ENCODE data around the gene ASB18. TPM values are rescaled to one million over a fixed set of nuclear protein-coding genes. Genes with fewer than 3 reads are reported as not detected.

ASB18 gene
- total RNA-seq: not detected

- DNase-seq (ENCODE audit: low spot score in 2 of 2): no peak
- H3K4me1 ChIP-seq: no peaks in the 10 kb centered on the region
- no peak within 1 kb of the TSS for H3K4me3 ChIP-seq
- peaks cover 0 to 7% (median 0%) of the 10 kb centered on the region in 4 donors for H3K9me3 ChIP-seq
- WGBS, 2 donors: 32% methylated on average over 8 of the region's 8 CpGs
- H3K27me3 ChIP-seq: no peaks in the 10 kb centered on the region
- no peak for TF ChIP-seq POLR2A (IDR thresholded peaks at IDR 0.05)
- no peak for TF ChIP-seq EP300 (IDR thresholded peaks at IDR 0.05)
- TF ChIP-seq, protein P1, sequence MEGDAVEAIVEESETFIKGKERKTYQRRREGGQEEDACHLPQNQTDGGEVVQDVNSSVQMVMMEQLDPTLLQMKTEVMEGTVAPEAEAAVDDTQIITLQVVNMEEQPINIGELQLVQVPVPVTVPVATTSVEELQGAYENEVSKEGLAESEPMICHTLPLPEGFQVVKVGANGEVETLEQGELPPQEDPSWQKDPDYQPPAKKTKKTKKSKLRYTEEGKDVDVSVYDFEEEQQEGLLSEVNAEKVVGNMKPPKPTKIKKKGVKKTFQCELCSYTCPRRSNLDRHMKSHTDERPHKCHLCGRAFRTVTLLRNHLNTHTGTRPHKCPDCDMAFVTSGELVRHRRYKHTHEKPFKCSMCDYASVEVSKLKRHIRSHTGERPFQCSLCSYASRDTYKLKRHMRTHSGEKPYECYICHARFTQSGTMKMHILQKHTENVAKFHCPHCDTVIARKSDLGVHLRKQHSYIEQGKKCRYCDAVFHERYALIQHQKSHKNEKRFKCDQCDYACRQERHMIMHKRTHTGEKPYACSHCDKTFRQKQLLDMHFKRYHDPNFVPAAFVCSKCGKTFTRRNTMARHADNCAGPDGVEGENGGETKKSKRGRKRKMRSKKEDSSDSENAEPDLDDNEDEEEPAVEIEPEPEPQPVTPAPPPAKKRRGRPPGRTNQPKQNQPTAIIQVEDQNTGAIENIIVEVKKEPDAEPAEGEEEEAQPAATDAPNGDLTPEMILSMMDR (IDR thresholded peaks at IDR 0.05): no peak
- H3K36me3 ChIP-seq: no peaks in the 10 kb centered on the region
- H3K27ac ChIP-seq: no peak within 1 kb of the TSS
Observed at GRCh38 chr2:236264256-236264655, at the start of gene ASB18. TSS of gene ASB18 (minus strand) at chr2:236264406. CDS start at chr2:236264345, 61 bp downstream.

DNA sequence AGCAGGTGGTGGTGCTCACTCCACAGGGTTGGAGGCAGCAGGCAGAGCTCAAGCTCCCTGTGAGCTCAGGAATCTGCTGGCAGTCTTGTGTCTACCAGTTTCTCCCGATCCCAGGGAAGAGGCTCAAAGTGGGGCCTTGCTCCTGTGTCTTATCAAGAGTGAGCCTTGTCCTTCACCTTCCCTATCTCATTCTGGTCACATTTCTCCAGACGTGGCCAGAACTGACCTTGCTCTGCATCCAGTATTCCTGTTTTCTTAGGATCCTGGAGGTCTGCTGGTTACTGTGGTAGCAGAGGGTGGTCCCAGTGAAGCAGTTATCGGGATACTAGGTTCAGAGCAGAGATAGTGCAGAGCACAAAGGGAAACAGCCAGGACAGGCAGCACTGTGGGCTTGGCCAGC, 47.1 kb upstream of the ASB18 start:
- no peak overlapping the region for H3K4me3 ChIP-seq
- H3K27ac ChIP-seq: no peak overlapping the region
- H3K4me1 ChIP-seq: no peaks in the 10 kb centered on the region
- 81 to 93% methylated on average over 3 of the region's 3 CpGs for WGBS, 2 donors
- TF ChIP-seq EP300 (IDR thresholded peaks at IDR 0.05): no peak
- H3K27me3 ChIP-seq: peaks cover 0 to 8% of the 10 kb centered on the region in 2 donors
- no peak for DNase-seq (ENCODE audit: low spot score in 2 of 2)
- no peaks in the 10 kb centered on the region for H3K36me3 ChIP-seq
- peaks cover 0 to 31% (median 1%) of the 10 kb centered on the region in 4 donors for H3K9me3 ChIP-seq

GRCh38 chr2:236309669-236310029, 45.4 kb upstream of the ASB18 start:
- peaks cover 0 to 31% (median 1%) of the 10 kb centered on the region in 4 donors for H3K9me3 ChIP-seq
- H3K4me3 ChIP-seq: no peak overlapping the region
- no peak for DNase-seq (ENCODE audit: low spot score in 2 of 2)
- H3K27ac ChIP-seq: no peak overlapping the region
- peaks cover 0 to 9% of the 10 kb centered on the region in 2 donors for H3K27me3 ChIP-seq
- no peak for TF ChIP-seq EP300 (IDR thresholded peaks at IDR 0.05)
- TF ChIP-seq, protein P1 (IDR thresholded peaks at IDR 0.05): peak in 2 of 5 experiments; percentile 16 to 24
- 45 to 59% methylated on average over 3 to 8 of the region's 9 CpGs for WGBS, 2 donors
- no peaks in the 10 kb centered on the region for H3K4me1 ChIP-seq
- H3K36me3 ChIP-seq: no peaks in the 10 kb centered on the region

- WGBS, 2 donors: 60 to 63% methylated on average over 19 of the region's 19 CpGs
- no peaks in the 10 kb centered on the region for H3K4me1 ChIP-seq
- TF ChIP-seq, protein P1 (IDR thresholded peaks at IDR 0.05): no peak
- TF ChIP-seq EP300 (IDR thresholded peaks at IDR 0.05) (no peak), POLR2A (IDR thresholded peaks at IDR 0.05) (no peak)
Observed at GRCh38 chr2:236308855-236309668, 44.9 kb upstream of the ASB18 start.

GRCh38 chr2:236307641-236308040, 43.4 kb upstream of the ASB18 start:
- TF ChIP-seq POLR2A (IDR thresholded peaks at IDR 0.05) (no peak), EP300 (IDR thresholded peaks at IDR 0.05) (no peak)
- TF ChIP-seq, protein P1 (IDR thresholded peaks at IDR 0.05): no peak
- no peak overlapping the region for H3K27ac ChIP-seq
- H3K36me3 ChIP-seq: no peaks in the 10 kb centered on the region
- no peak for DNase-seq (ENCODE audit: low spot score in 2 of 2)
- no peaks in the 10 kb centered on the region for H3K4me1 ChIP-seq
- H3K9me3 ChIP-seq: peaks cover 0 to 16% (median 0%) of the 10 kb centered on the region in 4 donors
- peaks cover 0 to 9% of the 10 kb centered on the region in 2 donors for H3K27me3 ChIP-seq
- H3K4me3 ChIP-seq: no peak overlapping the region
- 82 to 83% methylated on average over 12 of the region's 12 CpGs for WGBS, 2 donors

More at GRCh38 chr2:236308855-236309668, 44.9 kb upstream of the ASB18 start:
- Histone ChIP-seq H3K27me3 (peaks cover 0 to 9% of the 10 kb centered on the region in 2 donors), H3K4me3 (no peak overlapping the region), H3K27ac (no peak overlapping the region), H3K36me3 (no peaks in the 10 kb centered on the region), H3K9me3 (peaks cover 0 to 30% (median 0%) of the 10 kb centered on the region in 4 donors)
- DNase-seq (ENCODE audit: low spot score in 2 of 2): no peak

Measured in tibial nerve (tissue), 4 donors.